Thyroid gland (tissue), 4 donors: ENCODE measurements around the gene PTPRG. TPM values are rescaled to one million over a fixed set of nuclear protein-coding genes. Genes with fewer than 3 reads are reported as not detected.

Experiments used
- DNase-seq, 2 donors: peaks; one replicate each; pipeline ENCODE4 v3.0.0-alpha.2; 2019
- H3K27ac ChIP-seq, 3 donors: fragments of 200-600 bp; sonication (generic); 1 replicate in 2 of 3; 2 replicates in 1 of 3; pipeline ENCODE4 v1.5.1; 2016 to 2019; ENCODE audit warnings: mild to moderate bottlenecking in 1 of 3, moderate library complexity in 1 of 3
- H3K27me3 ChIP-seq: fragments of 200-600 bp; sonication (generic); one replicate; pipeline ENCODE4 v1.5.1; 2019
- H3K36me3 ChIP-seq, 2 donors: fragments of 200-600 bp; sonication (generic); one replicate each; pipeline ENCODE4 v1.5.1; 2016 to 2019
- H3K4me1 ChIP-seq, 2 donors: fragments of 200-600 bp; sonication (generic); one replicate each; pipeline ENCODE4 v1.5.1; 2017 to 2019
- H3K4me3 ChIP-seq, 3 donors: fragments of 200-600 bp; sonication (generic); replicated peaks in 1 of 3; 1 replicate in 2 of 3; 2 replicates in 1 of 3; pipeline ENCODE4 v1.5.1; 2016; ENCODE audit warnings: mild to moderate bottlenecking in 1 of 3
- H3K9me3 ChIP-seq: fragments of 200-600 bp; sonication (generic); one replicate; pipeline ENCODE4 v1.5.1; 2017
- CTCF ChIP-seq, 6 experiments: fragments of 200-600 bp in 3 of 6; fragments of 450-650 bp in 3 of 6; sonication (generic) in 3 of 6; IDR thresholded peaks; one replicate each; pipeline ENCODE4 v1.5.1; 2016 to 2019; ENCODE audit warnings: antibody characterized with exemption in 6 of 6, mild to moderate bottlenecking in 2 of 6, inconsistent platforms in 1 of 6, moderate library complexity in 1 of 6
- POLR2A ChIP-seq, 2 donors: fragments of 450-650 bp; IDR thresholded peaks; one replicate each; pipeline ENCODE4 v1.6.1; 2017; ENCODE audit warnings: antibody characterized with exemption in 2 of 2, mild to moderate bottlenecking in 2 of 2, moderate library complexity in 1 of 2
- WGBS, 2 donors: methylation state at CpG; one replicate each; pipeline ENCODE4 v1.1.5; 2017; 5-methylcytosine and 5-hydroxymethylcytosine counted together
- intact Hi-C: fragments of 100-400 bp; cut with DNase I; formaldehyde crosslinking; loops from one replicate; pipeline ENCODE4 v1.15.1; 2023
- total RNA-seq, 4 donors: library from RNA; depleted of rRNA; stranded (reverse); fragments of >200 nt; gene quantifications; one replicate each; pipeline ENCODE4 v1.2.3, GENCODE V29; 2016

The PTPRG gene
- total RNA-seq, 4 donors from 2014 or later: 81.6 to 207 (median 132) TPM

GRCh38 chr3:61908382-61908781 is 347.0 kb downstream of the PTPRG start:
- Histone ChIP-seq H3K27me3 (no peaks in the 10 kb centered on the region), H3K27ac (no peak overlapping the region), H3K36me3 (no peaks in the 10 kb centered on the region), H3K4me3 (no peak overlapping the region), H3K4me1 (peaks cover 18 to 20% of the 10 kb centered on the region in 2 donors), H3K9me3 (no peaks in the 10 kb centered on the region)
- WGBS, 2 donors: 77 to 87% methylated on average over 1 of the region's 1 CpG
- intact Hi-C loops: no loop called here
- DNase-seq: no peak
- TF ChIP-seq CTCF (IDR thresholded peaks at IDR 0.05) (no peak), POLR2A (IDR thresholded peaks at IDR 0.05) (no peak)

DNA sequence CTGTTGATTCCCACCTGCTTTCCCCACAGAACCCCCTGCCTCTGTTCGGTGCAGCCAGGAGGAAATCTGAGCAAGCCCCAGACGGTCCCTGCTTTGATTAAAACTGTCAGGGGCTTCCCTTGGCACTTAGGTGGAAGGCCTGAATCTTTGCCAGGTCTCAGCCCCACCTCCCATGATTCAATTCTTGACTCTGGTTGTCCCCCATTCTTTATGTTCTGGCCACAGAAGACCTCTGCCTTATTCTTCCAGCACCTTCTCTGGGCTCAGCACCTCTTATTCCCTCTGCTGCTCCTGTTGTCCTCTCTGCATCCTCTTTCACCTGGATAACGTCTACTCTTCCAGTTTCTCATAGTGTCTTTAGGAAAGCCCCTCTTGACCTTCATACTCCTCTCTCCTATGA is 349.4 kb downstream of the PTPRG start:
- Histone ChIP-seq H3K36me3 (no peaks in the 10 kb centered on the region), H3K4me1 (peaks cover 6 to 8% of the 10 kb centered on the region in 2 donors), H3K27me3 (no peaks in the 10 kb centered on the region), H3K4me3 (no peak overlapping the region), H3K9me3 (no peaks in the 10 kb centered on the region), H3K27ac (no peak overlapping the region)
- TF ChIP-seq CTCF (IDR thresholded peaks at IDR 0.05): no peak
- no peak for TF ChIP-seq POLR2A (IDR thresholded peaks at IDR 0.05)
- DNase-seq: no peak
- WGBS, 2 donors: 90 to 93% methylated on average over 3 of the region's 3 CpGs
- intact Hi-C loops: no loop called here

GRCh38 chr3:61912158-61912557 is 350.8 kb downstream of the PTPRG start:
- H3K4me1 ChIP-seq: peaks cover 6 to 8% of the 10 kb centered on the region in 2 donors
- TF ChIP-seq CTCF (IDR thresholded peaks at IDR 0.05): no peak
- no peak for TF ChIP-seq POLR2A (IDR thresholded peaks at IDR 0.05)
- 98 to 100% methylated on average over 1 of the region's 1 CpG for WGBS, 2 donors
- H3K4me3 ChIP-seq: no peak overlapping the region
- DNase-seq: no peak
- H3K27me3 ChIP-seq: no peaks in the 10 kb centered on the region
- intact Hi-C loops: no loop called here
- no peak overlapping the region for H3K27ac ChIP-seq
- H3K9me3 ChIP-seq: no peaks in the 10 kb centered on the region
- no peaks in the 10 kb centered on the region for H3K36me3 ChIP-seq

DNA sequence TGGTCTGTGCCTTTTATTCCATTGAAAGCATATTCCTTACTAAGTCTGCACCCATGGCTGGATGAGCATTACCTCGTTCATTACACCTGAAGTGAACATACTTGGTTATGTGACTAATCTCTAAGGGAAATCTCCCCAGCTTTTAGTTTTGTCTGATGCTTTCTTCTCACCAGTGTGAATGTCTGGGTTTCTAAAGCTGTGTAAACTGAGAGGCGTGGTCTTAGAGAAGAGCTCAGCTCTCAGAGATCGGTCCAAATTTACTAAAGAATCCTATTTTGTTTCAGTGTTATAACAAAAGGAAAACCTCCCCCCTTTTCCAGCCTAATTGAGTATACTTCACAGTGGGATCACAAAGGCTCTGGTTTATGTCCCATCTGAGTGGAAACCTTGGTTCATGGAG is 352.3 kb downstream of the PTPRG start:
- Histone ChIP-seq H3K4me3 (no peak overlapping the region), H3K27me3 (no peaks in the 10 kb centered on the region), H3K27ac (no peak overlapping the region), H3K4me1 (peaks cover 6 to 8% of the 10 kb centered on the region in 2 donors), H3K36me3 (no peaks in the 10 kb centered on the region), H3K9me3 (no peaks in the 10 kb centered on the region)
- intact Hi-C loops: no loop called here
- no peak for DNase-seq
- TF ChIP-seq POLR2A (IDR thresholded peaks at IDR 0.05) (no peak), CTCF (IDR thresholded peaks at IDR 0.05) (no peak)
- 51 to 64% methylated on average over 3 of the region's 3 CpGs for WGBS, 2 donors

- no peak for DNase-seq
- no peaks in the 10 kb centered on the region for H3K9me3 ChIP-seq
- intact Hi-C loops: no loop called here
Observed at GRCh38 chr3:61914276-61914675, 352.9 kb downstream of the PTPRG start.

More at GRCh38 chr3:61914276-61914675, 352.9 kb downstream of the PTPRG start:
- peaks cover 5 to 9% of the 10 kb centered on the region in 2 donors for H3K4me1 ChIP-seq
- no peaks in the 10 kb centered on the region for H3K36me3 ChIP-seq
- no peak overlapping the region for H3K27ac ChIP-seq
- WGBS, 2 donors: 75 to 85% methylated on average over 6 of the region's 6 CpGs
- H3K27me3 ChIP-seq: no peaks in the 10 kb centered on the region
- no peak overlapping the region for H3K4me3 ChIP-seq
- TF ChIP-seq CTCF (IDR thresholded peaks at IDR 0.05) (no peak), POLR2A (IDR thresholded peaks at IDR 0.05) (no peak)
